H1 (cell line): ENCODE measurements around the gene PAPOLA. TPM values are rescaled to one million over a fixed set of nuclear protein-coding genes. Genes with fewer than 3 reads are reported as not detected.

ENCODE experiments used
- CEBPB ChIP-seq: IDR thresholded peaks from 2 replicates; pipeline ENCODE4 v1.6.1; 2012; ENCODE audit warnings: low read depth, low read length
- EZH2 ChIP-seq: fragments of 200-600 bp; sonication (generic); IDR thresholded peaks from 2 replicates; pipeline ENCODE4 v1.7.1; 2012; ENCODE audit warnings: low read depth, mild to moderate bottlenecking, moderate library complexity, low read length, inconsistent platforms; ENCODE audit not compliant: severe bottlenecking
- POLR2AphosphoS5 ChIP-seq: IDR thresholded peaks from 2 replicates; pipeline ENCODE4 v1.6.1; 2011; ENCODE audit warnings: low read depth, low read length
- polyA plus RNA-seq, 7 experiments: library from polyadenylated mRNA; depleted of rRNA in 3 of 7; stranded (reverse) in 5 of 7; unstranded in 2 of 7; fragments of >200 nt in 5 of 7; fragments of 200-250 nt in 2 of 7; gene quantifications; 1 replicate in 5 of 7; 2 replicates in 1 of 7; 4 replicates in 1 of 7; pipeline versions ENCODE4 v1.2.1 to v1.2.3, GENCODE V29; 2011 to 2013; ENCODE audit warnings: missing spikeins in 2 of 7, mixed read lengths in 2 of 7
- total RNA-seq: library from RNA; stranded (reverse); fragmentation: NEBNext Ultra II Directional; extraction: Animal tissue kit (Norgen Biotek cat#: 25700); gene quantifications from 2 replicates; pipeline ENCODE4 v1.2.1, GENCODE V29; 2021

PAPOLA gene
- total and polyA plus RNA-seq, 2 of the 8 experiments (the other 6 are each of a cell fraction or from before 2014, with no cell fraction given), result 163 to 239 TPM

DNA sequence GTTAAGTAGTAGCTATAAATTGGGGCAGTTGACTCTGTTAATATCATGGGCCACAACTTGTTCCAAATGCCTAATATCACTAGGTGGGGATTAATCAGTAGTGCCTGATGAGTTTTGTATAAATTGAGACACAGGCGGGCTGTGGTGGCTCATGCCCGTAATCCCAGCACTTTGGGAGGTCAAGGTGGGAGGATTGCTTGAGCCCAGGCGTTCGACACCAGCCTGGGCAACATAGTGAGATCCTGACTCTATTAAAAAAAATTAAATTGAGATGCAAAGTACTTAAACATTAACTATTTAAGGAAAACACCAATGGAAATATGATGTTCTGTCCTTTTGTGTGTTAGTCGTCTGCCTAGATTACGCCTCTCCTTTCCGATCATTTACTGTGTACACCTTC, 9.0 kb downstream of the PAPOLA start (continued):
- no peak for TF ChIP-seq EZH2
- TF ChIP-seq CEBPB, result no peak
- no peak for TF ChIP-seq POLR2AphosphoS5
